Thymus (tissue), 11 donors: ENCODE results near the gene TSC22D3. TPM values are rescaled to one million over a fixed set of nuclear protein-coding genes. Genes with fewer than 3 reads are reported as not detected.
A peak's percentile ranks its signal among the peaks of the same experiment; 100 is the strongest.

Source experiments
- DNase-seq, 9 donors: peaks; one replicate each; pipeline ENCODE4 v3.0.0-alpha.2; 2013; ENCODE audit warnings: low spot score in 9 of 9, low read depth in 6 of 9, missing footprints in 1 of 9
- H3K27ac ChIP-seq, 2 donors: one replicate each; pipeline ENCODE4 v1.5.1; 2013; ENCODE audit warnings: control low read depth in 1 of 2, low read depth in 1 of 2, low read length in 1 of 2, mild to moderate bottlenecking in 1 of 2, moderate library complexity in 1 of 2
- H3K27me3 ChIP-seq, 2 donors: one replicate each; pipeline ENCODE4 v1.5.1; 2013; ENCODE audit warnings: low read length in 1 of 2; ENCODE audit not compliant: control insufficient read depth in 2 of 2, insufficient read depth in 1 of 2
- H3K36me3 ChIP-seq, 2 donors: one replicate each; pipeline ENCODE4 v1.5.1; 2013; ENCODE audit warnings: low read length in 1 of 2, mild to moderate bottlenecking in 1 of 2, moderate library complexity in 1 of 2; ENCODE audit not compliant: control insufficient read depth in 2 of 2, insufficient read depth in 2 of 2
- H3K4me1 ChIP-seq, 2 donors: one replicate each; pipeline ENCODE4 v1.5.1; 2013; ENCODE audit warnings: low read length in 2 of 2; ENCODE audit not compliant: control insufficient read depth in 2 of 2, insufficient read depth in 2 of 2
- H3K4me3 ChIP-seq, 2 donors: one replicate each; pipeline ENCODE4 v1.5.1; 2013; ENCODE audit warnings: low read length in 2 of 2, control low read depth in 1 of 2, mild to moderate bottlenecking in 1 of 2
- H3K9me3 ChIP-seq, 2 donors: one replicate each; pipeline ENCODE4 v1.5.1; 2013; ENCODE audit warnings: low read length in 1 of 2, mild to moderate bottlenecking in 1 of 2; ENCODE audit not compliant: control insufficient read depth in 2 of 2, insufficient read depth in 1 of 2
- WGBS: extraction: QIAGEN DNeasy Blood & Tissue Kit; methylation state at CpG from one replicate; pipeline ENCODE4 v1.1.7; 2013; 5-methylcytosine and 5-hydroxymethylcytosine counted together
- polyA plus RNA-seq: library from polyadenylated mRNA; stranded (reverse); fragments of 200-250 nt; gene quantifications from one replicate; pipeline ENCODE4 v1.2.3, GENCODE V29; 2013
- total RNA-seq: library from RNA; stranded (reverse); fragments of 120-200 nt; gene quantifications from one replicate; pipeline ENCODE4 v1.2.4, GENCODE V29; 2013
- donor health status: healthy.

TSC22D3 gene
- total and polyA plus RNA-seq, 2 donors: 63.4 to 873 TPM

DNA sequence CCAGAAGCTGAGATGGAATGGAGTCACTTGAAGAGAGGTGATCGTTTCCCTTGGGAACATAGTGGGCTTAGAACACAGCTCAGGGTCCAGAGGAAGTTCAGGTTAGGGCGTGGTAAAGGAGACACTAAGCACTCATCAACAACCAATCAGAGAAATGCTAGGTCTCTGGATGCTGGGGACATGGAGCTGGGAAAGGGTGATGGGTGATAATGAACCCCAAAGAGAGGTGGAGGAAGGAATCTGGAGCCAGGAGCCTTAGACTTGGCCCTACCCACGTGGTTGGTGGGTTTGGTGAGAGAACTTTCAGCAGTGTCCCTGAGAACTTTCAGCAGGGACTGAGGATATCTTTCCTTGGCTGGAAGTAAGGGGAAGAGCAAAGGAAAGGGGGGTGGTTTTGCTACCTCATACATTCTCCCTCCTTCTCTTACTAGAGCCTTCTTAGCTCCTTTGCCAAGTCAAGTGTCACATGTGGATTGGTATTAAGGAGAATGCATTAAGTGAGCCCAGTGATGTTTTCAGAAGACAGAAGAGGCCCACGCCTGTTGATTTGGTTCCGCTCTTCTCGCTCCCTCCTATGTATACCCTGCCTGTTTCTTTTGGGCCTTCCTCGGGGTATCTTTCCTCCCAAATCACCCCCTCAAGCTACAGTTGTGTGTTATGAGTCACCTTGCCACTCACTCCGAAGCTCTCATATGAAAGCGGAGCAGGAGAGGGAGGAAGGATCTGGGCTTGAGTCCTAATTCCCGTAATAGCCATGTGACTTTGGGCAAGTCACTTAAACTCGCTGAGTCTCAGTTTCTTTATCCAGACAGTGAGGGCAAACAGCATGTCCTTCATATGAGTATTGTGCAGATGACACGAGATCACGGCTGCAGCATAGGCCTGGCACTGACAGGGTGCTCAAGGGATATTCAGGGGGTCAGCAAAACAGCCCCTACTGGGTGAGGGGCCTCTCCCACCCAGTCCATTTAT, 63.1 kb downstream of the TSC22D3 start:
- Histone ChIP-seq H3K4me1 (peaks cover 14 to 45% of the 10 kb centered on the region in 2 donors), H3K4me3 (peak overlapping the region in 1 of 2 donors; percentile 84)
- 94% methylated on average over 13 of the region's 13 CpGs for WGBS

DNA sequence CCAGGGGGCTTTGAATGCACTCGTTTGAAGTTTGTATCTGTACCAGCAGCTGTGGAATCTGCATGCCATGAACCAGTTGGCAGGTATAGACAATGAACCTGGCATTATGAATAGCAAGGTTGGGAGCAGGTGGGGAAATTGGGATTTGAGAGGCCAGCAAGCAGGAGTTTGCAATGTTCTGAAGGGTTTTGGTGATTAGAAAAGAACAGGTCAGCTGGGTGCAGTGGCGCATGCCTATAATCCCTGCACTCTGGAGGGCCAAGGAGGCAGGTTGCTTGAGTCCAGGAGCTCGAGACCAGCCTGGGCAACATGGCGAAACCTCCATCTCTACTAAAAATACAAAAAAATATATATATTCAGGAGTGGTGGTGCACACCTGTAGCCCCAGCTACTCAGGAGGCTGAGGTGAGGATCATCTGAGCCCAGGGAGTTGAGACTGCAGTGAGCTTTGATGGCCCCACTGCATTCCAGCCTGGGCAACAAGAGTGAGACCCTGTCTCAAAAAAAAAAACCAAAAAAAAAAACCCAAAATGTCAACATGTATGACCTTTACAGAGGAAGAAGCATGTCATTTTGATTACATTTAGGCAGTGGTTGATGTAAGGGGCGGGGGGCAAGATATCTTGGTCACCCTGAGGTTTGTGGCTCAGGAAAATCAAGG, 63.9 kb downstream of the TSC22D3 start:
- no peak for DNase-seq
- WGBS: 77% methylated on average over 5 of the region's 5 CpGs
- peak overlapping the region; percentile 85 to 92 for H3K27ac ChIP-seq
- peaks cover 0 to 7% of the 10 kb centered on the region in 2 donors for H3K27me3 ChIP-seq
- H3K4me3 ChIP-seq: peak overlapping the region in 1 of 2 donors; percentile 30
- peaks cover 20 to 33% of the 10 kb centered on the region in 2 donors for H3K36me3 ChIP-seq
- no peaks in the 10 kb centered on the region for H3K9me3 ChIP-seq
- peaks cover 14 to 39% of the 10 kb centered on the region in 2 donors for H3K4me1 ChIP-seq

More for the DNA sequence above, 63.1 kb downstream of the TSC22D3 start:
- Histone ChIP-seq H3K36me3 (peaks cover 20 to 33% of the 10 kb centered on the region in 2 donors), H3K9me3 (no peaks in the 10 kb centered on the region), H3K27ac (peak overlapping the region; percentile 15 to 82), H3K27me3 (peaks cover 0 to 8% of the 10 kb centered on the region in 2 donors)
- no peak for DNase-seq

DNA sequence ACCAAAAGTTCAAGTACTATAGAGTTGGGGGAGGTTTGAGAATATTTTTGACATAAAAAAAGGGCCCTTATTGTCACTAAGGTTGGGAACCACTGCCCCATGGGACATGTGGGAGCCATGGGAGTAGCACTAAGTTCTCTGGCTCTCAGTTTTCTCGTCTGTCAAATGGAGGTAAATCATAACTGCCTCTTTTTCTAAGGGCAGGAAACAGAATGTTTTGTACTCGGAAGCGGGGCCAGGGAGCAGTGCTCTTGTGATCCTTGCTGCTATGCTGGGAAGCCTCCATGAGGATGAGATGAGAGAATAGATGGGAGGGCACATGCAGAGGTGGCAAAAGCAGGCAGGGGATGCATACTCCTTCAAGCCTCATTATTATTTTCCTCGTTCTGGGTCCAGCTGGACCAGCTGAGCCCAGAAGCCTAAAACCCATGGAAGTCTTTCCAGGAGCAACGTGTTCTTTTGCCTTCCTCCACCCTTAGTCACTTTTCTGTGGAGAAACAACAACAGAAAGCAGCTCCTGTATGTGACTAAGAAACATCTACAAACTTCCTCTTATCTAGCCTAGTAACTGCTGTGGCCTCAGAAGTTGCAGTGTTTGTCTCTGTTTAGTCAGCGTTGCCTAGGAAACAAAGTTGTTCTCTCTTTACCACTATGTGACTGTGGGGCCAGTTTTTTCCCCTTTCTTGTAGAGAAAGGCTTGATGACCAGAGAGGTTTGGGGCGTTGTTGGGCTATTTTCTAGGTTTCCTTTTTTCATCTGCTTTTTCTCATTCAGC, 64.8 kb downstream of the TSC22D3 start:
- peaks cover 14 to 39% of the 10 kb centered on the region in 2 donors for H3K4me1 ChIP-seq
- peak overlapping the region; percentile 85 to 92 for H3K27ac ChIP-seq
- WGBS: 16% methylated on average over 7 of the region's 7 CpGs
- H3K36me3 ChIP-seq: peaks cover 20 to 27% of the 10 kb centered on the region in 2 donors
- DNase-seq: peak in 8 of 9 donors; percentile 40 to 91 (median 72)
- no peaks in the 10 kb centered on the region for H3K9me3 ChIP-seq
- H3K27me3 ChIP-seq: peaks cover 0 to under 1% of the 10 kb centered on the region in 2 donors
- peak overlapping the region in 1 of 2 donors; percentile 30 for H3K4me3 ChIP-seq

DNA sequence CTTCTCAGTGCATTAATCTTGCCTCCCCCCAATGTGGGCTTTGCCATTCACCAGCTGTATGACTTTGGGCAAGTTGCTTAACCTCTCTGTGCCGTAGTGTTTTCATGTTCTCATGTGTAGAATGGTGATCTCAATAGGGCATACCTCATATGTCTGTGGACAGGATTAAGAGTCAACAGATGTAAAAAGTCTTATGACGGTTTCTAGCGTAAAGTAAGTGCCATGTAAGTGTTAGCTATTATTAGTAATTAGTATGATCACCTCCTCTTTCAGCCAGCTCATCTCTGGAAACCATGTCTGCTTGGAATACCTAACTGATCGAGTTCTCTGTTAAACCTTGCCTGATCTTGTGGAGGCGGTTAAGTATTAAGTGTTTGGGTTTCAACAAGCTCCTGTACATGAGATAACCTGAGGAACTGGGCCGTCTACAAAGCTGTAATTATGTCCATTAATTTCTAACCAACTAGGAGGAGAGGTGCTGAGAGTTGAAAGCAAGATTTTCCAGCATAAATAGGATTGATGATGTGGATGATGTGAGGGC, 66.3 kb downstream of the TSC22D3 start:
- H3K36me3 ChIP-seq: peaks cover 8 to 12% of the 10 kb centered on the region in 2 donors
- DNase-seq: no peak
- WGBS: 96% methylated on average over 6 of the region's 6 CpGs
- no peaks in the 10 kb centered on the region for H3K9me3 ChIP-seq
- no peak overlapping the region for H3K27ac ChIP-seq
- H3K4me1 ChIP-seq: peaks cover 12 to 26% of the 10 kb centered on the region in 2 donors
- H3K4me3 ChIP-seq: no peak overlapping the region
- H3K27me3 ChIP-seq: no peaks in the 10 kb centered on the region

DNA sequence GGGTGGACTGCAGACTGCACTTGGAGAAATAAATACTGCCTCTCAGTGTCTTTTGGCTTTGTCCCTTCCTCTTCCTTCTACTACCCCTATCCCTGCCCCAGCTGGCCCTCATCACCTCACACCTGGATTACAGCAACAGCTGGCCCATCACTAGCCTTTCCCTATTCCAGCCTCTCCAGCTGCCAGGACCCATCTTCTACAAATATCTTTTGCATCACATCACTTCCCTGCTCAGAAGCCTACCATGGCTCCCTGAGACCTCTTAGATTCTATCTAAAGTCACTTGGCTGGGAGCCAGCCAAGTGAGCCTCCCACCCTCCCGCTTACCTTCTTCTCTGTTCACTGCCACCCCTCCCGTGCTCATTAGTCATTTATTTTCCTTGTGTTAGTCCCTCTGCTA, 66.8 kb downstream of the TSC22D3 start:
- no peak overlapping the region for H3K4me3 ChIP-seq
- no peaks in the 10 kb centered on the region for H3K27me3 ChIP-seq
- H3K4me1 ChIP-seq: peaks cover 12 to 23% of the 10 kb centered on the region in 2 donors
- no peak for DNase-seq
- 92% methylated on average over 2 of the region's 2 CpGs for WGBS
- peaks cover 2 to 7% of the 10 kb centered on the region in 2 donors for H3K36me3 ChIP-seq
- H3K27ac ChIP-seq: no peak overlapping the region
- no peaks in the 10 kb centered on the region for H3K9me3 ChIP-seq

DNA sequence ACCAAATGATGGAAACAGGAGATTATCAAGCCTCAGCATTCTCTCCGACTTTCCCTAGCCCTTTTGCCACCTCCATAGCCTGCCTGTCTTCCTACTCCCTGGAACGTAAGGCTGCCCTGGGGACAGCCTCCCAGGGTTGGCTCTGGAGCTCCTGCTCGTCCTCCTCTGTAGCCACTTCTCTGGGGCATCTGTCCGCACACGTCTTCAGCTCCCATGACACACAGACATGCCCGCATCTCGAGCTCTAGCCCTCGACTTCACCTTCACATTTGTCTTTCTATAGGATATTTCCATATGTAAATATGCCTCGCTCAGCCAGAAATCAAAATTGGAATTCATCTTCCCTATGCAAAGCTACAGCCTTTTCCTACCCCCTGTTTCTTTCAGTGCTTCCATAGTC, 67.7 kb downstream of the TSC22D3 start:
- DNase-seq: no peak
- Histone ChIP-seq H3K36me3 (no peaks in the 10 kb centered on the region), H3K27me3 (no peaks in the 10 kb centered on the region), H3K9me3 (no peaks in the 10 kb centered on the region), H3K27ac (no peak overlapping the region), H3K4me1 (peaks cover 12 to 23% of the 10 kb centered on the region in 2 donors), H3K4me3 (no peak overlapping the region)
- WGBS: 96% methylated on average over 9 of the region's 9 CpGs

DNA sequence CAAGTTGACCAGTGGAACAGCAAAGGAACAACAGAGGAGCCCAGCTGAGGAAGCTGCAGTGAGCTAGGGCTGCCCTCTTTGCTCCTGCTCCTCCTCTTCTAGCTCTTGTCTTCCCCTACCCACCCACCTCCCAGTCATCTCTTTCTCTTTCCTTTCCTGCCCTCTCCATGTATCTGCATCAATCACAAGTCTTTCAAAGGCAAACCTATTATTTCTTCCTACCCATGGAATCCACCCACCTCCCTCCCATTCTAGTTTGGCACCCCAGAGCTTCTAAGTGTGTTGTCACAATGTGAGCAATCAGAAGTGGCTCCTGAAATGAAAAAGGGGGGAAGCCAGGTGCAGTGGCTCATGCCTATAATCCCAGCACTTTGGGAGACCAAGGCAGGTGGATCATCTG, 69.3 kb downstream of the TSC22D3 start:
- no peak overlapping the region for H3K4me3 ChIP-seq
- peaks cover 6 to 9% of the 10 kb centered on the region in 2 donors for H3K4me1 ChIP-seq
- no peaks in the 10 kb centered on the region for H3K36me3 ChIP-seq
- no peaks in the 10 kb centered on the region for H3K27me3 ChIP-seq
- no peak for DNase-seq
- H3K27ac ChIP-seq: no peak overlapping the region
- H3K9me3 ChIP-seq: no peaks in the 10 kb centered on the region

DNA sequence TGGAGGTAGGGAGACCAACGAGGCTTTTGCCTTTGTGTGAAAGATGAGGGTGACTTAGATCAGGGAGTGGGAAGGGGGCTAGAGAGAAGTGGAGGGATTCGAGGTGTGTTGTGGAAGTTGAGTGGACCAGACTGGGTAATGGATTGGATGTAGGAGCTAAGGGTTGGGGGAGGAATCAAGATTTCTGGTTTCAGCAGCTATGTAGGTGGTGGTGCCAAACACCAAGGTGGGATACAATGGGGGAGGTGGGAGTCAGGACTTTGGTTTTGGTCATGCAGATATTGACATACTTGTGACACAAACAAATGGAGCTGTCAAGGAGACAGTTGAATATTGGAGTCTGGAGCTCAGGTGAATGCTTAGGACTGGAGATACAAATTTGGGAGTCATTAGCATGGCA, 71.0 kb downstream of the TSC22D3 start:
- Histone ChIP-seq H3K9me3 (no peaks in the 10 kb centered on the region), H3K4me1 (peaks cover 4 to 7% of the 10 kb centered on the region in 2 donors), H3K4me3 (no peak overlapping the region), H3K27me3 (no peaks in the 10 kb centered on the region), H3K36me3 (no peaks in the 10 kb centered on the region), H3K27ac (no peak overlapping the region)
- 94% methylated on average over 2 of the region's 2 CpGs for WGBS
- DNase-seq: no peak
